Thoracic aorta (tissue), 2 donors: ENCODE measurements around the gene GSG1L2. TPM values are rescaled to one million over a fixed set of nuclear protein-coding genes. Genes with fewer than 3 reads are reported as not detected.

Source experiments
- ATAC-seq: fragments of 150-250 bp; one replicate; pipeline ENCODE4 v1.8.0; 2017; ENCODE audit warnings: low read depth; ENCODE audit not compliant: insufficient number of reproducible peaks, low FRiP score
- DNase-seq: peaks from one replicate; pipeline ENCODE4 v3.0.0-alpha.2; 2020; ENCODE audit warnings: low spot score
- H3K27ac ChIP-seq, 2 donors: fragments of 200-600 bp; sonication (generic); 1 replicate in 1 of 2; 2 replicates in 1 of 2; pipeline ENCODE4 v1.5.1; 2016; ENCODE audit warnings: mild to moderate bottlenecking in 2 of 2, moderate library complexity in 2 of 2
- H3K27me3 ChIP-seq: fragments of 200-600 bp; sonication (generic); replicated peaks from 2 replicates; pipeline ENCODE4 v1.6.0; 2016; ENCODE audit warnings: mild to moderate bottlenecking; ENCODE audit not compliant: insufficient read depth
- H3K36me3 ChIP-seq: fragments of 200-600 bp; sonication (generic); one replicate; pipeline ENCODE4 v1.5.1; 2016
- H3K4me1 ChIP-seq, 2 donors: fragments of 200-600 bp; sonication (generic); 1 replicate in 1 of 2; 2 replicates in 1 of 2; pipeline versions ENCODE4 v1.5.1 to v1.6.0; 2016; ENCODE audit warnings: low read depth in 2 of 2, mild to moderate bottlenecking in 1 of 2; ENCODE audit not compliant: control insufficient read depth in 1 of 2
- H3K4me3 ChIP-seq: fragments of 200-600 bp; sonication (generic); 2 replicates; pipeline ENCODE4 v1.5.1; 2016; ENCODE audit warnings: mild to moderate bottlenecking
- H3K9me3 ChIP-seq: fragments of 200-600 bp; sonication (generic); 2 replicates; pipeline ENCODE4 v1.5.1; 2016
- total RNA-seq, 2 donors: library from RNA; depleted of rRNA; stranded (reverse); fragments of >200 nt; gene quantifications; one replicate each; pipeline versions ENCODE4 v1.1.0 to v1.2.3, GENCODE V29; 2016
- TF ChIP-seq, protein P1 (sequence below): fragments of 200-600 bp; sonication (generic); IDR thresholded peaks from one replicate; pipeline ENCODE4 v1.5.1; 2019; ENCODE audit warnings: antibody characterized with exemption

Gene GSG1L2
- total RNA-seq, 2 donors from 2014 or later = not detected

DNA sequence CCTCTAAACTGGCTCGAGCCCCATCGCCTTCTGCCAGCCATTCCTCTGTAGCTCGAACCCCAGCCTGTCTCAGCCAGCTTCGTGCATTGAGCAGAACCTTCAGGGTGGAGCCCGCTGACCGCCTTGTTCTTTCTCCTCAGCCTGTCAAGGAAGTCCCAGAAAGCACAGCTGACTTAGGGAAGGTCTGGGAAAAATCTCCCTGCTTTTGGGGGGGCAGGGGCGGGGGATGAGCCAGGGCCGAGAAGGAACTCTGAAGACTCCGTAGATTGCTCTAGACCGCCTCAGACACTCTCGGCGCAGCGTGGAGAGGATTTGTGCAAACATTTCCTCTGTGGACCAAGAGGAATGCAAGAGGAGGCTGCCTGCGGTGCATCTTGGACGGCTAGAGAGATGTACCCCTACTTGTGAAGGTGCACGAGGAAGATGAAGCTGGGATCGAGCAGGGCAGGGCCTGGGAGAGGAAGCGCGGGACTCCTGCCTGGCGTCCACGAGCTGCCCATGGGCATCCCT lies 3.8 kb upstream of the GSG1L2 start, which contains the start of gene GLP2R:
GLP2R (plus strand) TSS at position 284 of the 510 bp plus-strand sequence; CDS start at position 424, 140 bp downstream.
- no peaks in the 10 kb centered on the region for H3K4me1 ChIP-seq
- H3K36me3 ChIP-seq = no peaks in the 10 kb centered on the region
- H3K4me3 ChIP-seq = no peak within 1 kb of the TSS
- TF ChIP-seq, protein P1, sequence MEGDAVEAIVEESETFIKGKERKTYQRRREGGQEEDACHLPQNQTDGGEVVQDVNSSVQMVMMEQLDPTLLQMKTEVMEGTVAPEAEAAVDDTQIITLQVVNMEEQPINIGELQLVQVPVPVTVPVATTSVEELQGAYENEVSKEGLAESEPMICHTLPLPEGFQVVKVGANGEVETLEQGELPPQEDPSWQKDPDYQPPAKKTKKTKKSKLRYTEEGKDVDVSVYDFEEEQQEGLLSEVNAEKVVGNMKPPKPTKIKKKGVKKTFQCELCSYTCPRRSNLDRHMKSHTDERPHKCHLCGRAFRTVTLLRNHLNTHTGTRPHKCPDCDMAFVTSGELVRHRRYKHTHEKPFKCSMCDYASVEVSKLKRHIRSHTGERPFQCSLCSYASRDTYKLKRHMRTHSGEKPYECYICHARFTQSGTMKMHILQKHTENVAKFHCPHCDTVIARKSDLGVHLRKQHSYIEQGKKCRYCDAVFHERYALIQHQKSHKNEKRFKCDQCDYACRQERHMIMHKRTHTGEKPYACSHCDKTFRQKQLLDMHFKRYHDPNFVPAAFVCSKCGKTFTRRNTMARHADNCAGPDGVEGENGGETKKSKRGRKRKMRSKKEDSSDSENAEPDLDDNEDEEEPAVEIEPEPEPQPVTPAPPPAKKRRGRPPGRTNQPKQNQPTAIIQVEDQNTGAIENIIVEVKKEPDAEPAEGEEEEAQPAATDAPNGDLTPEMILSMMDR = no peak
- ATAC-seq (no peak), DNase-seq (no peak)
- no peaks in the 10 kb centered on the region for H3K9me3 ChIP-seq
- no peaks in the 10 kb centered on the region for H3K27me3 ChIP-seq
- no peak within 1 kb of the TSS for H3K27ac ChIP-seq

DNA sequence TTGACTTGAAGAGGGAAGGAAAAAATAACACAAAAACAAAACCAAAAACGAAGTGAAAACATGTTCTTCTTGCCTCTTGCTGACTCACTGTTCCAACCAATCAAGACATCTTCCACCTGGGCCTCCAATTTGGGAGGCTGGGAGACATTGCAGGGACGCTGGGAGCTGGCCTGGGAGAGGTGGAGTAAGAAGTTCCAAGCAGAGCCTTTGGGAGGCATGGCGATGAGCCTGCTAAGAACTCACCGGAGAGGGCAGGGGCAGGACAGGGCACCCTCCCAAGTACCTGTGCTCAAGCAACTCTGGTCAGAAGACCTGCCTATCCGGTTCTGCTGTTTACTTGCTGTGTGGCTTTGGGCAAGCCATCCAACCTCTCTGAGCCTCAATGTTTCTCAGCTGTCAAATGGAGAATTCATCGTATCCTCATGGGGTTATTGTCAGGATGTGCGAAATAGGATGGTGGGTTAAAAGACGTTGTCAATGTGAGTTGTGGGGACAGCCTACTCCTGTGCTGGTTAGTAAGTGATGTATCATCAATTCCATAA lies 3.0 kb upstream of the GSG1L2 start:
- Histone ChIP-seq H3K27me3 (no peaks in the 10 kb centered on the region), H3K4me3 (no peak overlapping the region), H3K9me3 (no peaks in the 10 kb centered on the region), H3K27ac (no peak overlapping the region), H3K4me1 (no peaks in the 10 kb centered on the region), H3K36me3 (no peaks in the 10 kb centered on the region)
- TF ChIP-seq, protein P1 = no peak
- DNase-seq (no peak), ATAC-seq (no peak)

DNA sequence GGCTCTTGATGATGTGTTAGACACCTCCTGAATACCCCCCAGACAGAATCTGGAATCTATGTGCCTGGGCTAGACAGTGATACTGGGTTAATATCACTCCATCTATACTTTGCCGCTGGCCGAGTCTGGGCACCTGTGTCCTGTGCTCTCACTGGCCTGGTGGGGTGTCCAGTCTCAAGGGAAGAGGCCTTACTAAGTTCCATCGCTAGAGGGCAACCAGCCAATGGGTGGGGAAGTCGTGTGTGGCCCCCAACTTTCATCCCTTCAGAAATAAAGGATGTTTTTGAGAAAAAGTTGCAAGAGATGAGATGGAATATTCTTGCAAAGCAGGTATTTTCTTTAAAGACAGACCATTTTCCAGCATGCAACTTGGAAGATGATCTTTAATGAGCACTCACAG lies 2.2 kb upstream of the GSG1L2 start:
- no peaks in the 10 kb centered on the region for H3K27me3 ChIP-seq
- no peaks in the 10 kb centered on the region for H3K4me1 ChIP-seq
- ATAC-seq (no peak), DNase-seq (no peak)
- H3K36me3 ChIP-seq = no peaks in the 10 kb centered on the region
- H3K27ac ChIP-seq = no peak overlapping the region
- no peak overlapping the region for H3K4me3 ChIP-seq
- no peaks in the 10 kb centered on the region for H3K9me3 ChIP-seq
- TF ChIP-seq, protein P1 = no peak

DNA sequence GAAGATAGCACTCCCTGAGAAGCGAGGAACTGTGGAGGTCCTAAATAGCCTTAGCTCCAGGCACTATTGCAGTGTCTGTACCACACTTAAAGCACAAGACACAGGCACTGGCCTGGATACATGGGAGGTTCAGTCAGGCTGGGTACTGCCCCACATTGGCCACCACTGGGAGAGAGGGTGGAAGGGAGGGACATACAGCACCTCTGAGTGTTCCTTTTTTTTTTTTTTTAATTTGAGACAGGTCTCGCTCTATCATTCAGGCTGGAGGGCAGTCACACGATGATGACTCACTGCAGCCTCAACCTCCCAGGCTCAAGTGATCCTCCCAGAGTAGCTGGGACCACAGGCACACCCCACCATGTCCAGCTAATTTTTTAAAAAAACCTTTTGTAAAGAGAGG lies 1.4 kb downstream of the GSG1L2 start:
- Histone ChIP-seq H3K4me1 (no peaks in the 10 kb centered on the region), H3K36me3 (no peaks in the 10 kb centered on the region), H3K9me3 (no peaks in the 10 kb centered on the region), H3K4me3 (no peak overlapping the region), H3K27me3 (no peaks in the 10 kb centered on the region), H3K27ac (no peak overlapping the region)
- ATAC-seq (no peak), DNase-seq (no peak)
- TF ChIP-seq, protein P1 = no peak

DNA sequence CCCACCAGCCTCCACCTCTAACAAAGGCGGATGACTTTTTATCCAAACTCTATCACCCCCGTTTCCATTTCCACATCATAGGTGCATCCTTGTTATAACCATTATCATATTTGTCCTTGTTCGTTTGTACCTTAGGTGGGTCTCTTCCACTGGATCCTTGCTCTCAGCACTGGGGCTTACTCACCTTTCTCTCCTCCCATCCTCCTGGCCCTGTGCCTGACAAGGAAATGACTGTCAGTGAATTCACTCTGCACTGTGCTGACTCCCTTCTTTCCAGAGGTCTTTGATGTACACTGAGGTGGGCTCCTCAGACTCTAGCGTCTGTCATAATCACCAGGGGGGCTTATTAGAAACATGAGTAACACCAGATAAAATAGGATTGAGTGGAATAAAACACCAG lies 3.1 kb downstream of the GSG1L2 start:
- ATAC-seq (no peak), DNase-seq (no peak)
- TF ChIP-seq, protein P1 = no peak
- Histone ChIP-seq H3K4me1 (no peaks in the 10 kb centered on the region), H3K4me3 (no peak overlapping the region), H3K27me3 (no peaks in the 10 kb centered on the region), H3K36me3 (no peaks in the 10 kb centered on the region), H3K27ac (no peak overlapping the region), H3K9me3 (no peaks in the 10 kb centered on the region)
